Endothelial cell of umbilical vein (primary cell): ENCODE measurements around the gene PTPRD. TPM values are rescaled to one million over a fixed set of nuclear protein-coding genes. Genes with fewer than 3 reads are reported as not detected.

Experiments
- BruUV-seq: library from RNA; stranded (reverse); fragments of 400-500 nt; replicated peaks from 2 replicates; lab custom pipeline; 2021; lab: Mats Ljungman, UMichigan
- CTCF ChIA-PET: fragments of 300-600, 350-600 bp; sonication (Branson Sonifier 250); formaldehyde crosslinking; loops from one replicate; lab custom pipeline; 2021; ENCODE audit warnings: antibody characterized with exemption, inconsistent platforms; lab: Charles Lee
- POLR2A ChIA-PET: fragments of 300-600, 350-600 bp; sonication (Branson Sonifier 250); formaldehyde crosslinking; loops from one replicate; lab custom pipeline; 2021; ENCODE audit warnings: antibody characterized with exemption, inconsistent platforms; lab: Charles Lee
- DNase-seq: peaks from one replicate; pipeline ENCODE4 v3.0.0-alpha.2; 2011; ENCODE audit warnings: low read depth, low spot score
- FAIRE-seq: peaks from 2 replicates; lab custom pipeline; 2011; peaks lifted over from hg19 to GRCh38; lab: Jason Lieb, UNC
- H2AFZ ChIP-seq: 2 replicates; pipeline ENCODE4 v1.6.0; 2012; ENCODE audit warnings: low read depth, low read length, control low read depth, inconsistent platforms
- H3K27ac ChIP-seq: 2 replicates; pipeline ENCODE4 v1.5.1; 2011; ENCODE audit warnings: low read depth, mild to moderate bottlenecking, control low read depth, low read length, moderate library complexity; ENCODE audit not compliant: insufficient read depth
- H3K27me3 ChIP-seq, 2 experiments: 2 replicates each; pipeline versions ENCODE4 v1.6.0 to v1.6.1; 2011; ENCODE audit warnings: low read length in 2 of 2, mixed read lengths in 1 of 2; ENCODE audit not compliant: control insufficient read depth in 2 of 2, insufficient read depth in 2 of 2
- H3K36me3 ChIP-seq, 2 experiments: 2 replicates in 1 of 2; 3 replicates in 1 of 2; pipeline ENCODE4 v1.5.1; 2011; ENCODE audit warnings: low read length in 2 of 2, mild to moderate bottlenecking in 1 of 2, moderate library complexity in 1 of 2; ENCODE audit not compliant: control insufficient read depth in 2 of 2, insufficient read depth in 2 of 2; ENCODE audit errors: extremely low read depth in 1 of 2
- H3K4me1 ChIP-seq: 3 replicates; pipeline ENCODE4 v1.5.1; 2011; ENCODE audit warnings: mild to moderate bottlenecking, low read length; ENCODE audit not compliant: control insufficient read depth, insufficient read depth; ENCODE audit errors: extremely low read depth
- H3K4me2 ChIP-seq: 2 replicates; pipeline ENCODE4 v1.6.1; 2011; ENCODE audit warnings: low read length, control low read depth, mixed read lengths; ENCODE audit not compliant: insufficient read depth
- H3K4me3 ChIP-seq, 3 experiments: fragments of 200-600 bp in 1 of 3; sonication (generic), shearing (Covaris generic) in 1 of 3; replicated peaks in 1 of 3; 2 replicates each; pipeline ENCODE4 v1.5.1; 2011 to 2016; ENCODE audit warnings: control low read depth in 3 of 3, low read length in 3 of 3, mild to moderate bottlenecking in 2 of 3, inconsistent platforms in 1 of 3, low read depth in 1 of 3, moderate library complexity in 1 of 3; ENCODE audit not compliant: insufficient read depth in 1 of 3
- H3K79me2 ChIP-seq: 2 replicates; pipeline ENCODE4 v1.6.0; 2012; ENCODE audit warnings: low read length, inconsistent platforms; ENCODE audit not compliant: control insufficient read depth, insufficient read depth
- H3K9ac ChIP-seq: replicated peaks from 2 replicates; pipeline ENCODE3; 2011; ENCODE audit warnings: low read length, control low read depth; ENCODE audit not compliant: insufficient read depth; ENCODE audit errors: extremely low read depth
- H3K9me1 ChIP-seq: replicated peaks from 3 replicates; pipeline ENCODE4 v1.6.0; 2011; ENCODE audit warnings: mild to moderate bottlenecking, low read length; ENCODE audit not compliant: control insufficient read depth, insufficient read depth; ENCODE audit errors: extremely low read depth
- H3K9me3 ChIP-seq: replicated peaks from 2 replicates; pipeline ENCODE4 v1.5.1; 2012; ENCODE audit warnings: low read length, inconsistent platforms; ENCODE audit not compliant: control insufficient read depth, insufficient read depth
- H4K20me1 ChIP-seq: replicated peaks from 2 replicates; pipeline ENCODE3; 2011; ENCODE audit warnings: mild to moderate bottlenecking, low read length; ENCODE audit not compliant: control insufficient read depth, insufficient read depth; ENCODE audit errors: extremely low read depth
- EZH2 ChIP-seq: IDR thresholded peaks from 2 replicates; pipeline ENCODE4 v1.6.1; 2012; ENCODE audit warnings: borderline replicate concordance, low read depth, mild to moderate bottlenecking, moderate library complexity, low read length, inconsistent platforms; ENCODE audit not compliant: severe bottlenecking
- FOS ChIP-seq: IDR thresholded peaks from 2 replicates; pipeline ENCODE4 v1.6.1; 2011; ENCODE audit warnings: mild to moderate bottlenecking, low read length, moderate library complexity, borderline replicate concordance; ENCODE audit not compliant: insufficient read depth
- GATA2 ChIP-seq: IDR thresholded peaks from 2 replicates; pipeline ENCODE4 v1.7.0; 2011; ENCODE audit warnings: low read depth, mild to moderate bottlenecking, moderate library complexity, mixed read lengths, low read length; ENCODE audit not compliant: insufficient read length, insufficient read depth
- JUN ChIP-seq: IDR thresholded peaks from 2 replicates; pipeline ENCODE4 v1.6.1; 2011; ENCODE audit warnings: borderline replicate concordance, low read depth; ENCODE audit not compliant: insufficient read length, insufficient read depth
- MYC ChIP-seq: IDR thresholded peaks from one replicate; pipeline ENCODE4 v1.6.1; 2011; ENCODE audit warnings: mild to moderate bottlenecking, low read depth, low read length
- POLR2A ChIP-seq: IDR thresholded peaks from 2 replicates; pipeline ENCODE4 v1.6.1; 2012; ENCODE audit warnings: low read depth, mild to moderate bottlenecking, control low read depth, low read length
- POLR2AphosphoS5 ChIP-seq: IDR thresholded peaks from 2 replicates; pipeline ENCODE4 v1.6.1; 2012; ENCODE audit warnings: low read depth, mild to moderate bottlenecking, control low read depth, low read length, moderate library complexity; ENCODE audit not compliant: insufficient read depth
- dilution Hi-C: fragments of 300-500 bp; cut with MboI; formaldehyde crosslinking; loops from one replicate; pipeline ENCODE4 v1.15.0; 2019; ENCODE audit warnings: low sequenced_read_pairs; ENCODE audit not compliant: extremely low pct_ligation_motif_present
- intact Hi-C: fragments of 100-400 bp; cut with micrococcal nuclease; formaldehyde crosslinking; loops from one replicate; pipeline ENCODE4 v1.10.0; 2022
- polyA plus RNA-seq, 4 experiments: library from polyadenylated mRNA; depleted of rRNA in 3 of 4; stranded (reverse) in 3 of 4; unstranded in 1 of 4; fragments of >200 nt; gene quantifications; 2 replicates each; pipeline versions ENCODE4 v1.2.1 to v1.2.3, GENCODE V29; 2011 to 2012; ENCODE audit warnings: missing spikeins in 1 of 4
- total RNA-seq: library from RNA; stranded (reverse); gene quantifications from 2 replicates; pipeline ENCODE4 v1.2.3, GENCODE V29; 2021
- TF ChIP-seq, protein P1 (sequence below), 2 donors: IDR thresholded peaks; 1 replicate in 1 of 2; 2 replicates in 1 of 2; pipeline ENCODE4 v1.5.1; 2011; ENCODE audit warnings: low read length in 2 of 2, mild to moderate bottlenecking in 2 of 2, moderate library complexity in 2 of 2, control low read depth in 1 of 2, inconsistent platforms in 1 of 2, low read depth in 1 of 2; ENCODE audit not compliant: insufficient read depth in 1 of 2; ENCODE audit errors: extremely low read depth in 1 of 2
- TF ChIP-seq, protein P2 (sequence below): IDR thresholded peaks from 2 replicates; pipeline ENCODE4 v1.6.1; 2011; ENCODE audit not compliant: insufficient read depth, insufficient read length

The PTPRD gene
- total and polyA plus RNA-seq, 2 donors (not counting 3 experiments of a cell fraction or from before 2014, with no cell fraction given) = 5.5 to 5.7 TPM

DNA sequence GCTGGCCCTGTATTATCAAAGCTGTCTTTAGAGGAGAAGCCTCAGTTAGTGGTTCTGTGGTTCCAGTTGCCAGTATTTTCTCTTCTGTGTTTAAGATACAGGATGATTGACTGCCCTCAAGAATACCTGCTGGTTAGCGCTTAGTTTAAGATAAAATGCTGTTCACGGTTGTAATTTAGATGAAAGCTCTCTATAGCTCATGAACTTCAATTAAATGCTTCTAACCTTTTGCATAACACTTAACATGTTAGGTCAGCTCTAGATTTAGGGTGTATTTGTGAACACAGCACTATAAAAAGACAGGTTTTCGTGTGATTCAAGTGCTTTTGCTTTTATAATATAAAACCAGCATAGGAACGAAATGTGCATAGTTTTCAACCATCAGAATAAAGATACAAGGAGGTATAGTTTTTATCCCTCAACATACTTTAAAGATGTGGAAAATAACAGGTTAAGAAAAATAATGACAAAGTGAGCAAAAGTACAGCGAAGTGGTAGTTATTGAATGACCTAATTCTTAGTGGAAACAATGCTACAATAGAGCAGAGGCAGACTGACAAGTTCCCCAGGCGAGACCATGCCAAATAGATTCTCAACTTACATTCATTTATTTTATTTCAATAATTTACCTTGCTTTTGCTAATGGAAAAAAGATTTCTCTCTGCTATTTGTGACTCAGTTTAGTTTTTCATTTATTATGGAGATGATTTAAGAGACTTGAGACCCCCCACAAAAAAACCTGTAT, 2210.7 kb downstream of the PTPRD start:
- intact Hi-C loops (loop anchor here (2.0 kb wide), 1 partner anchor 31 kb away; no protein-coding TSS in a partner anchor), dilution Hi-C loops (no loop called here)
- Histone ChIP-seq H3K27ac (no peak overlapping the region), H3K4me2 (no peak overlapping the region), H3K27me3 (no peaks in the 10 kb centered on the region), H3K79me2 (no peaks in the 10 kb centered on the region), H3K4me1 (peaks cover 14% of the 10 kb centered on the region), H3K9ac (no peak overlapping the region), H2AFZ (no peak overlapping the region), H3K4me3 (no peak overlapping the region), H3K9me1 (no peaks in the 10 kb centered on the region), H3K9me3 (no peaks in the 10 kb centered on the region), H4K20me1 (no peaks in the 10 kb centered on the region), H3K36me3 (no peaks in the 10 kb centered on the region)
- POLR2A ChIA-PET = no interaction called here
- DNase-seq (no peak), FAIRE-seq (peak; percentile 8)
- CTCF ChIA-PET = no interaction called here
- no TSS peak for BruUV-seq
- TF ChIP-seq GATA2 (no peak), EZH2 (no peak), MYC (no peak), FOS (no peak), POLR2A (no peak), JUN (no peak), POLR2AphosphoS5 (no peak)
- TF ChIP-seq, protein P1, sequence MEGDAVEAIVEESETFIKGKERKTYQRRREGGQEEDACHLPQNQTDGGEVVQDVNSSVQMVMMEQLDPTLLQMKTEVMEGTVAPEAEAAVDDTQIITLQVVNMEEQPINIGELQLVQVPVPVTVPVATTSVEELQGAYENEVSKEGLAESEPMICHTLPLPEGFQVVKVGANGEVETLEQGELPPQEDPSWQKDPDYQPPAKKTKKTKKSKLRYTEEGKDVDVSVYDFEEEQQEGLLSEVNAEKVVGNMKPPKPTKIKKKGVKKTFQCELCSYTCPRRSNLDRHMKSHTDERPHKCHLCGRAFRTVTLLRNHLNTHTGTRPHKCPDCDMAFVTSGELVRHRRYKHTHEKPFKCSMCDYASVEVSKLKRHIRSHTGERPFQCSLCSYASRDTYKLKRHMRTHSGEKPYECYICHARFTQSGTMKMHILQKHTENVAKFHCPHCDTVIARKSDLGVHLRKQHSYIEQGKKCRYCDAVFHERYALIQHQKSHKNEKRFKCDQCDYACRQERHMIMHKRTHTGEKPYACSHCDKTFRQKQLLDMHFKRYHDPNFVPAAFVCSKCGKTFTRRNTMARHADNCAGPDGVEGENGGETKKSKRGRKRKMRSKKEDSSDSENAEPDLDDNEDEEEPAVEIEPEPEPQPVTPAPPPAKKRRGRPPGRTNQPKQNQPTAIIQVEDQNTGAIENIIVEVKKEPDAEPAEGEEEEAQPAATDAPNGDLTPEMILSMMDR (IDR thresholded peaks at IDR 0.05; ENCODE audit: extremely low read depth in 1 of 2, insufficient read depth in 1 of 2, low read depth in 1 of 2, low read length in 2 of 2) = no peak
- TF ChIP-seq, protein P2, sequence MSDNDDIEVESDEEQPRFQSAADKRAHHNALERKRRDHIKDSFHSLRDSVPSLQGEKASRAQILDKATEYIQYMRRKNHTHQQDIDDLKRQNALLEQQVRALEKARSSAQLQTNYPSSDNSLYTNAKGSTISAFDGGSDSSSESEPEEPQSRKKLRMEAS = no peak
